Activated naive CD4-positive, alpha-beta T cell treated with anti-CD3 and anti-CD28 coated beads, Interleukin-2, amount 10 ng/mL, durations not matched to agents 7 days and 5 days (primary cell): Measurements from ENCODE around the gene TEX35.

ENCODE experiments used
- CTCF ChIA-PET: fragments of 350-600 bp; sonication (Branson Sonifier 250); formaldehyde crosslinking; loops from one replicate; lab custom pipeline; 2021; ENCODE audit warnings: antibody characterized with exemption; lab: Charles Lee
- DNase-seq: peaks from one replicate; pipeline ENCODE4 v3.0.0-alpha.2; 2020
- H3K27ac Mint-ChIP-seq: one replicate; pipeline ENCODE4 v1.8.0; 2021; ENCODE audit warnings: mild to moderate bottlenecking, moderate library complexity, mixed read lengths
- H3K27me3 Mint-ChIP-seq: one replicate; pipeline ENCODE4 v1.8.0; 2021; ENCODE audit warnings: mild to moderate bottlenecking, mixed read lengths
- H3K36me3 Mint-ChIP-seq: one replicate; pipeline ENCODE4 v1.8.0; 2021; ENCODE audit warnings: mixed read lengths
- H3K4me1 Mint-ChIP-seq: one replicate; pipeline ENCODE4 v1.8.0; 2021; ENCODE audit warnings: mixed read lengths
- H3K4me3 Mint-ChIP-seq: one replicate; pipeline ENCODE4 v1.8.0; 2021; ENCODE audit warnings: mild to moderate bottlenecking, moderate library complexity, mixed read lengths
- H3K9me3 Mint-ChIP-seq: one replicate; pipeline ENCODE4 v1.8.0; 2021; ENCODE audit warnings: mixed read lengths

The TEX35 gene

DNA sequence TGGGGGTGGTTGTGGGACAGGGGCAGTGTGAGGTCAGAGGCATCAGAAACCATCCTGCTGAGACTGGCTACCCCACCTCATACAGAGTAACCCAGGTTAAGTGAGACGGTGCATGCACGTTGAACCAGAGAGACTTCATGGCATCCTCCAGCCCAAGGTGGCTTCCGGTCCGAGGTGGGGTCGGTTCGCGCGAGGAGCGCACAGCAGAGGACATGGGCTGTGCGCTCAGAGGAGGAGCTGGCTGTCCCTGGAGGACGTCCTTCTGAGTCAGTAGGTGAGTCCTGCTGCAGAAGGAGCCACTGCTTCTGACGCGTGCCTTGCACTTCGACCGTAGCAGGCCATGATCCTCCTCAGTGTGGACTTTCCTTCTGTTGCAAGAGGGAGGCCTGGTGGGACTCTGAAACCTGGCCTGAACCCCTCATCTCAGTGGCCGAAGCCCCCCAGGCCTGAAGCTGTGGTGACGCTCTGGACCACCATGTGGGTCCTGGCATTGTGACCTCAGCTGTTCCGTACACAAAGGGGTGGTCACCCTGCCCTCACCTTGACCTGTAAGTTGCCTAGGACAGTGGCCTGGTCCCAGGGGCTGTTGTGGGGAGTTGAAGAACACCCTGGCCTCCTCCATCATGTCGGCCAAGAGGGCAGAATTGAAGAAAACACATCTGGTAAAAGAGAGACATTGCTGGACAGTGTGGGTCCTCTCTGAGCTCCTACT lies at the start of gene TEX35:
TEX35 (plus strand) TSS at position 544 of the 712 bp plus-strand sequence; CDS start at position 624, 80 bp downstream.
- no peaks in the 10 kb centered on the region for H3K4me1 Mint-ChIP-seq
- no peak within 1 kb of the TSS for H3K27ac Mint-ChIP-seq
- peaks cover 4% of the 10 kb centered on the region for H3K27me3 Mint-ChIP-seq
- CTCF ChIA-PET = interaction anchor here (1.4 kb wide), 1 partner anchor 11 kb away, joined by 3 read pairs; no protein-coding TSS in a partner anchor
- no peak within 1 kb of the TSS for H3K4me3 Mint-ChIP-seq
- H3K36me3 Mint-ChIP-seq = no peaks in the 10 kb centered on the region
- no peak for DNase-seq
- no peaks in the 10 kb centered on the region for H3K9me3 Mint-ChIP-seq

DNA sequence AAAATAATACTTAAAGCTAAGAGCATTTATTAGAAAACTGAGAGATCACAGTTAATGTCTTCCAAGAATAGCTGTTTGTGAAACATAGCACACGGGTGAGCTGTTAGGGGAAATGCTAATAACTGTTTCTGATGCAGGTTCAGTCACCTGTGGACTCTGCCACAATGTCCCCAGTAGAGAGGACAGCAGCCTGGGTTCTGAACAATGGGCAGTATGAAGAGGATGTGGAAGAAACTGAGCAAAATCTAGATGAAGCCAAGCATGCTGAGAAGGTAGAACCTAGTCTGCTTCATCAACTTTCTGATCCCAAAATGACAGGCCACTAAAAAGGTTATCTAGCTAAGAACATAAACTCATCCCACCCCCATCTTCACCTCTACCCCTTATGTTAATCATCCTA lies 48.8 kb upstream of the TEX35 start:
- CTCF ChIA-PET = no interaction called here
- Mint-ChIP-seq H3K9me3 (no peaks in the 10 kb centered on the region), H3K36me3 (no peaks in the 10 kb centered on the region), H3K4me3 (no peak overlapping the region), H3K4me1 (no peaks in the 10 kb centered on the region), H3K27ac (no peak overlapping the region), H3K27me3 (peaks cover 8% of the 10 kb centered on the region)
- DNase-seq = no peak

DNA sequence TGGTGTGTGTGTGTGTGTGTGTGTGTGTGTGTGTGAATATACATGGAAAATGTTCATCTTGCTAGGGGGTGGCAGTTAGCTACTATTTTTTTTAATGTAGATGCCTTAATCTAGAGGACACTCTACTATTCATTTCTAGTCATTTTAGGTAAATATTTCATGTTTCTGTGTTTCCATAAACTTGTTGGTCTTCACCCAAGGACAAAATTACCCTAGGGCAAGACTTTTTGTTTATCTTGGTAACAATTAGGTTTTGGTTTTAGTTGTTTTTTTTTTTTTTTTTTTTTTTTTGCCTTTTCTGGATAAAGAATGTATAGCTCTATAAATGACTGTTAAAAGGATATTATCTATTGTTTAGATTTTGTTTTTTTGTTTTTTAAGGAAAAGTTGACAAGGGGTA lies 48.3 kb upstream of the TEX35 start:
- H3K27ac Mint-ChIP-seq = no peak overlapping the region
- no peaks in the 10 kb centered on the region for H3K4me1 Mint-ChIP-seq
- DNase-seq = no peak
- CTCF ChIA-PET = interaction anchor here (0.6 kb wide), 1 partner anchor 114 kb away, joined by 3 read pairs; no protein-coding TSS in a partner anchor
- H3K36me3 Mint-ChIP-seq = no peaks in the 10 kb centered on the region
- H3K9me3 Mint-ChIP-seq = no peaks in the 10 kb centered on the region
- H3K4me3 Mint-ChIP-seq = no peak overlapping the region
- peaks cover 8% of the 10 kb centered on the region for H3K27me3 Mint-ChIP-seq

DNA sequence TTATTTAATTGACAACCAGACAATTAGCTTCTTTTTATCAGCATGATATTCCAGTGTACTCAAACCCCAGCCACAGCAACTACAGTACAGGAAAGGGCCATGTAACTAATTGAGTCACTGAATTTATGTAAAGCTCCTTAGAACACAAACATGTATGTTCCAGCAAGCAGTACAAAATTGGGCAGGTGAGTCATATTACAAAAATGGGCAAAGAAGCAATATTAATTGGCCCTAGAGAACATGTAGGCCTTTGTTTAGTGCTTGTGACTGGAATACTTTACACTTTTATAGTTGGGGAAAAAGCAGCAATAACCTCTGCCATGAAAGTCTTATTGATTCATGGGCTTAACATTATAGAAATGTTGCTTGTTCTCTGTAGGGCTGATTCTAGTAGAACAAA lies 47.9 kb upstream of the TEX35 start:
- Mint-ChIP-seq H3K9me3 (no peaks in the 10 kb centered on the region), H3K4me1 (no peaks in the 10 kb centered on the region), H3K36me3 (no peaks in the 10 kb centered on the region), H3K27ac (no peak overlapping the region), H3K4me3 (no peak overlapping the region), H3K27me3 (peaks cover 8% of the 10 kb centered on the region)
- DNase-seq = no peak
- CTCF ChIA-PET = interaction anchor here (0.6 kb wide), 1 partner anchor 115 kb away, joined by 3 read pairs; no protein-coding TSS in a partner anchor

DNA sequence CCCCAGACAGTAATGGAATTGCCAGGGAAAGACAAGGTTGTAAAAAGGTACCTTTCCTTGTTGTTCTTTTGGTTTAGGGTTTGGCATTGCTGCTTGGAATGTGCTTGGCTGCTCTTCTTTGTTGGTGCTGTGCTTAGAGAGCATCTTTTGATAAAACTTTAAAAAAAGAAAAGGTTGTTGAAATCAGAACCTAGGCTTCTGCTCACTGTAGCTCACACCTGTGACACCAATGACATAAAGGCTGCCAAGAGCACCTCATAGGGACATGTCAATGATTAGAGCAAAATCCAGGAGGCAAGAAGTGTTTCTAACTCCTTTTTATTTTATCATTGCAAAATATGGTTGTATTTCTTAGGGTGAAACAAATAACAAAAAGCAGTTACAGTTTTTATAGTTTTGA lies 45.1 kb upstream of the TEX35 start:
- H3K27me3 Mint-ChIP-seq = peaks cover 11% of the 10 kb centered on the region
- no peak for DNase-seq
- no peaks in the 10 kb centered on the region for H3K9me3 Mint-ChIP-seq
- H3K36me3 Mint-ChIP-seq = no peaks in the 10 kb centered on the region
- no peak overlapping the region for H3K27ac Mint-ChIP-seq
- CTCF ChIA-PET = no interaction called here
- H3K4me3 Mint-ChIP-seq = no peak overlapping the region
- no peaks in the 10 kb centered on the region for H3K4me1 Mint-ChIP-seq

DNA sequence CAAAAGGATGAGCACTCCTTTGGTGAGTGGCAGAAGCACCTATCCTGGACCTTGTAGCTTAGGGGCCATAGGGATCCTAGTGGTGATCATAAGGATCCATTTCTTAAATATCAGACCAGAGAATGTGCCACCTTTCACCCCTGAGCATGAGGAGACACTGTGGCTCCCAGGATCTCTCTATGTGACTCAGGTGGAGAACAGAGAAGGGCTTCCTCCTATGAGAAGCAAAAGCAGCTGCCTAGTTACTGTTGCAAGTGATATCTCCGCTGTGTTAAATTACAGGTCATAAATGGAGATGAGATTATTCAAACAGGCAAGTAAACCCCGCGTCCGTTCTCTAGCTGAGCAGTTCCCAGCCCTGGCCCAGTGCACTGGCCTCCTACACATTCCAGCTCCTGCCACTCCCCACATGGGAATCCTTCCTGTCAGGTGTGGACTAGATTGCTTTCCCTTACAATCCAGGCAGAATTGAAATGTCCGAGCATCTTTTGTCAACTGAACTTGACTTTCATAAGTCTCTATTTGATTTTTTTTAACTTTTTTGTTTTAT lies 42.4 kb upstream of the TEX35 start:
- Mint-ChIP-seq H3K27ac (no peak overlapping the region), H3K4me3 (no peak overlapping the region), H3K36me3 (no peaks in the 10 kb centered on the region), H3K27me3 (peaks cover 7% of the 10 kb centered on the region), H3K9me3 (no peaks in the 10 kb centered on the region), H3K4me1 (no peaks in the 10 kb centered on the region)
- DNase-seq = no peak
- CTCF ChIA-PET = no interaction called here

DNA sequence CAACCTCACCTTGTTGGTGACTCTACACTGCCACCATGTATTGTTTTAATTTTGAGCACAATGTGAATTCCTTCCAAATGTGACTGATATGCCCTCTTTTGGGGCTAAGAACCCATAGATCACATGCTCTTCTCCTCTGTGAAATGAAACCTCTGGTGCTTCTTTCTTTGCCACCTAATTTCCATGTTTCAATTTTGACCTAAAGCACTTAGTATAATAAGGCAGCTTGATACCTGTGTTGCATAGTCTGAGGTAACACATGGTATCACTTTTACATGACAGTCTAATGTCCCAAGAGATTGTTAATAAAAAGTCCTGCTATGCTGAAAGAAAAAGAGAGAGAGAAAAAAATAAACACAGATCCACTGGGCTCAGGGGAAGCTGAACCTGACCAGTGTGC lies 40.4 kb upstream of the TEX35 start:
- CTCF ChIA-PET = interaction anchor here (0.7 kb wide), 1 partner anchor 51 kb away, joined by 3 read pairs; no protein-coding TSS in a partner anchor
- Mint-ChIP-seq H3K9me3 (no peaks in the 10 kb centered on the region), H3K4me3 (no peak overlapping the region), H3K27ac (no peak overlapping the region), H3K4me1 (no peaks in the 10 kb centered on the region), H3K36me3 (no peaks in the 10 kb centered on the region), H3K27me3 (peaks cover 3% of the 10 kb centered on the region)
- DNase-seq = no peak

DNA sequence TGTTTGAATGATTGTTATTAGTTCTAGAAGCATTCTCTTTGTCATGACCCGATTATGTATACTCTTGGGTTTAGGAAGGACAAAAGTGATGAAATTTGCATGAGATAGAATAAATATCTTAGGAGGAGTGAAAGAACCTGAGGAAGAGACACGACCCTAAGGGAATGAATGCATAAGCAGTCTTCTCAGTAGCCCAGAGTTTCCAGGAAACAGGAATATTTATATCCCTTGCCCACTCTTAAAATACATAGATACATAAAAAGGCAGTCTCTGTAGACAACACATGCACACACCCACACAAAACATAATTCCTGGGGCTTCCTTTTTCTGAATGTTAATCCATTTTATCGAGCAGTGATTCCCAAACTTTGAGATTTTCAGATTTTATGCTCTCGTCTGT lies 35.5 kb upstream of the TEX35 start:
- Mint-ChIP-seq H3K4me1 (no peaks in the 10 kb centered on the region), H3K9me3 (no peaks in the 10 kb centered on the region), H3K36me3 (no peaks in the 10 kb centered on the region), H3K4me3 (no peak overlapping the region), H3K27me3 (no peaks in the 10 kb centered on the region), H3K27ac (no peak overlapping the region)
- CTCF ChIA-PET = no interaction called here
- no peak for DNase-seq

DNA sequence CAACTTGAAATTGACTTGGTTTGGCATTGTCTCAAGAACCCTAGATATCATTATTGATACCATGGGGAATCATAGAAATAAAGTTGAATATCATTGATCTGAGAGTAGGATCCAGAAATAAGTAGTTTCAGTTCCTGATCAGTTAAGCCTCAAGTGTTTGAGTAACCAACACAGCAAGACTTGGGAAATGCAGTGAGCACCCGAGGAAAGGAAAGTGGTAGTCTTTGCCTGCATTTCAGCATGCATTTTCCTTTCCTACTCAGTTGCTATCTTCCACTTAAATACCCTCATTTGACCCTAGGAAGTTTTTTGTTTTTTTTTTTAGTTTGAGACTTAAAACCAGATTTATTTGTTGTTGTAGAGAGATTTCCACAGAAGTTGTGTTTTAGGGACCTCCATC lies 35.1 kb upstream of the TEX35 start:
- no peak overlapping the region for H3K27ac Mint-ChIP-seq
- no peak overlapping the region for H3K4me3 Mint-ChIP-seq
- H3K27me3 Mint-ChIP-seq = no peaks in the 10 kb centered on the region
- no peaks in the 10 kb centered on the region for H3K4me1 Mint-ChIP-seq
- no peaks in the 10 kb centered on the region for H3K36me3 Mint-ChIP-seq
- CTCF ChIA-PET = no interaction called here
- no peaks in the 10 kb centered on the region for H3K9me3 Mint-ChIP-seq
- DNase-seq = no peak

DNA sequence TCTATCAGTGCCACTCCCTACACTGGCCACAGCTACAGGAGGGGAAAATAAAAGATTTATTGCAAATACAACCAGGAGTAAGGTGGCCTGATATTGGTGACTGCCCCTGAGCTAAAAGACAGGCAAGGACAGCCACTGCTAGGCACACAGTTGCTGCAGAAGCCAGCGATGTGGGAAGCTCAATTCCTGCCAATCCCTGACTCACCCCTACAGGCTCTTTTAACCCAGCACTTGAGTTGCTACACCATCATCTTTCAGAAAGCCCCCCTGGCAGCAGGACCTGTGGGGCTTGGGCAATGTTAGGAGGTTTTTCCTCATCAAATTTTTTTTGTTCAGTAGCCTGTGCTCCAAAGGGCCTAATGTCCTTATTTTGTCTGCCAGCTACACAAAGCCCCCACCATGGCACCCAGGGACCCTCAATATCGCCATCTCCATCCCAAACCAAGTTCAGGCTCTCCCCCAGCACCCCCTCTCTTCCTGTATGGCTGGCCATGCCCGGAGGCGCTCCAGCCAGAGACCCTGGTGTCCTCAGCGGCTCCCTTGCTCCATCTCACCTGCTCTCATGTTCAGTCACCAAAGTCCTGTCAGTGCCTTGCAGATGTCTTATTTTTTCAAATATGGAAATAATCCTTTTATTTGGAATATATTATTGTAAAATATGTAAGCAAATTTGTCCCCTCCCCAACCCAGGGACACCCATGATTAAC lies 29.5 kb upstream of the TEX35 start:
- DNase-seq = no peak
- no peak overlapping the region for H3K27ac Mint-ChIP-seq
- CTCF ChIA-PET = no interaction called here
- H3K4me3 Mint-ChIP-seq = no peak overlapping the region
- H3K27me3 Mint-ChIP-seq = peaks cover 27% of the 10 kb centered on the region
- no peaks in the 10 kb centered on the region for H3K9me3 Mint-ChIP-seq
- H3K4me1 Mint-ChIP-seq = no peaks in the 10 kb centered on the region
- no peaks in the 10 kb centered on the region for H3K36me3 Mint-ChIP-seq

DNA sequence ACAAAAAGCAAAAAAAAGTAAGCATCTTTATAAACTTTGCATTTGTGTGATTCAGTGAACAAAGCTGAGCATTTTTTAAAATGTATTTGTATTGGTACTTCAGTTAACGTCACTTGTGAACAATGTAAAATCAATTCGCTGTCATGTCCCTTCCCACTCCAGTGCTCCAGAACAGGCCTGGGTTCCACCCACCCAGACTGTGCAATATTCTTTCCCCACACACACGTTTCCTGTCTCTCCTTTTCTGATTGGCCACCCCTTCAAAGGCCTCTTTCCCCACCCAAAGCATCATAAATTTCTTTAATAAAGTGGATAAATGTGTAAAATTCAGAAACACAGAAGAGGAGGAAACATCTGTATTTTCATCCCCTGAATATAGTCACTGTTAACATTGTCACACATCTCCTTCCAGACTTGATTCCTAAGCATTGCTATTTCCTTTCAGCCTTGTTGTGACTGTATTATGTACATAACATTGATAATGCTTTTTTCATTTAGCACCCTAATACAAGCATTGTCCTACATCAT lies 28.1 kb upstream of the TEX35 start:
- no peaks in the 10 kb centered on the region for H3K4me1 Mint-ChIP-seq
- H3K27ac Mint-ChIP-seq = no peak overlapping the region
- H3K27me3 Mint-ChIP-seq = peaks cover 29% of the 10 kb centered on the region
- CTCF ChIA-PET = no interaction called here
- no peaks in the 10 kb centered on the region for H3K9me3 Mint-ChIP-seq
- no peaks in the 10 kb centered on the region for H3K36me3 Mint-ChIP-seq
- H3K4me3 Mint-ChIP-seq = no peak overlapping the region
- DNase-seq = no peak

DNA sequence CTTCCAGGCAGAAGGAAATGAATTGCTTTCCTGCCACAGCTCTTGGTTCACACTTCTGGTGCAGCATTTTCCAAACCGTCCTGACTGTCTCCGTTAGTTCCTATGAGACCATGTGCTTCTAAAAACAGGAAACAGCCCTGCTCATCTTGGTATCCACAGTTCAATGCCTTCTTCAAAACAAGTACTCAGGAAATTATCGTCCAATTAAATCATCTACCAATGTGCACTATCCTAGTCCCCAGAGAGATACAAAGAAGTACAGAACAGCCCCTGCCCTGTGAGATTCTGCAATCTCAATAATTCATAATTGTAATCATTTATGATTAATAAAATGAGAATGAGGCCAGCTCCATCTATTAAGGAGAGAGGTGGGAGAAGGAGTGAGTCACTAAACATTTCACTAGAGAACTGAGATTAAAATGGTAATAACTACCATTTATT lies 27.3 kb upstream of the TEX35 start:
- Mint-ChIP-seq H3K9me3 (no peaks in the 10 kb centered on the region), H3K27me3 (peaks cover 29% of the 10 kb centered on the region), H3K4me3 (no peak overlapping the region), H3K27ac (no peak overlapping the region), H3K36me3 (no peaks in the 10 kb centered on the region), H3K4me1 (no peaks in the 10 kb centered on the region)
- DNase-seq = no peak
- CTCF ChIA-PET = interaction anchor here (2.2 kb wide), 1 partner anchor 15 kb away, joined by 4 read pairs; no protein-coding TSS in a partner anchor

DNA sequence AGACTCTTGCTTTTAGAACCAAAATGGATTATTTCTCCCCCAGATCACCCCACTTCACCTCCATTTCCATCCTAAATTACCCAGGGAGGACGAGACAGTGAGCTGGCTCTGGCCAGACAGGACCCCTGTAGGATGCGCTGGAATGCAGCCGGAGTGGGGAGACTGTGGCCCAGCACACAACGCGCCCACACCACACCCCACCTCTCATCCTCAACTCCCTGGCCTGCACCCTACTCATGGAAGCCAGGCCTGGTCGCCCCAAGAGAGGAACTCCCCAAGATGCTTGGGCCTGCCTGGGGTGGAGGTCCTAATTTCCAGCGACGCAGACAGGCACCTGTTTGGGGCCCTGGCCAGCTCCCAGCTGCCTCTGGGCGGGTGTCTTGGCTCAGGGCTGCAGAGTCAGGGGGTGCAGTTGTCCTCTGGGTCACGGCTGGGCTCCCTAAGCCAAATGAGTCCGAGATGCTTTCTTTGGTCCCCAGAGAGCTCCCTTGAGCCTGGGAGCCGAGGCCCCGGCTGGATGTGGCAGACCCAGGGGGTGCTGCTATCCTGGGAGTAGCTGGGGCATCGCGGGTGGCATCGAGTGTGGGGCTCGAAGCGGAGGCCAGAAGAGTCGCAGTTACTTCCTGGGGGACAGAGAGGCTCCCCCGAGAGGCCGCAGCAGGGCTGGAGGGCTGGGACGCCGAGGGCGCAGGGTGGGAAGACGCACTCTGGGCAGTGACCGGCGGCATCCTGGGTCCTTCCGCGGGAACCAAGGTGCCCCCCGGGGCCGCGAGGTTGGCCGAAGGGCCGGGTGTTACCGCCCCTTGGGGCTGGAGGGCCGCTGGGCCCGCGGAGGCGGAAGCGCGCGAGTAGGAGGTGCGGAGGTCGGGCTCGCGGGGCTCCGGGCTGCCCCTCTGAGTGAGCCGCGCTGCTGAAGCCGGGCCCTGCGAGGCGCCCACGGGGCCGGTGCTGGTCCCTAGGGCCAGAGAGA lies 26.5 kb upstream of the TEX35 start:
- Mint-ChIP-seq H3K4me3 (no peak overlapping the region), H3K27ac (no peak overlapping the region), H3K36me3 (no peaks in the 10 kb centered on the region), H3K27me3 (peaks cover 29% of the 10 kb centered on the region), H3K4me1 (no peaks in the 10 kb centered on the region), H3K9me3 (no peaks in the 10 kb centered on the region)
- no peak for DNase-seq
- CTCF ChIA-PET = interaction anchor here (2.2 kb wide), 1 partner anchor 14 kb away, joined by 4 read pairs; no protein-coding TSS in a partner anchor
